AML-193 (cell line): ENCODE data around the gene CPXM1.

ENCODE experiments used
- DNase-seq, 2 experiments: peaks; one replicate each; lab custom pipeline; 2025; lab: John Stamatoyannopoulos, UW

The CPXM1 gene

DNA sequence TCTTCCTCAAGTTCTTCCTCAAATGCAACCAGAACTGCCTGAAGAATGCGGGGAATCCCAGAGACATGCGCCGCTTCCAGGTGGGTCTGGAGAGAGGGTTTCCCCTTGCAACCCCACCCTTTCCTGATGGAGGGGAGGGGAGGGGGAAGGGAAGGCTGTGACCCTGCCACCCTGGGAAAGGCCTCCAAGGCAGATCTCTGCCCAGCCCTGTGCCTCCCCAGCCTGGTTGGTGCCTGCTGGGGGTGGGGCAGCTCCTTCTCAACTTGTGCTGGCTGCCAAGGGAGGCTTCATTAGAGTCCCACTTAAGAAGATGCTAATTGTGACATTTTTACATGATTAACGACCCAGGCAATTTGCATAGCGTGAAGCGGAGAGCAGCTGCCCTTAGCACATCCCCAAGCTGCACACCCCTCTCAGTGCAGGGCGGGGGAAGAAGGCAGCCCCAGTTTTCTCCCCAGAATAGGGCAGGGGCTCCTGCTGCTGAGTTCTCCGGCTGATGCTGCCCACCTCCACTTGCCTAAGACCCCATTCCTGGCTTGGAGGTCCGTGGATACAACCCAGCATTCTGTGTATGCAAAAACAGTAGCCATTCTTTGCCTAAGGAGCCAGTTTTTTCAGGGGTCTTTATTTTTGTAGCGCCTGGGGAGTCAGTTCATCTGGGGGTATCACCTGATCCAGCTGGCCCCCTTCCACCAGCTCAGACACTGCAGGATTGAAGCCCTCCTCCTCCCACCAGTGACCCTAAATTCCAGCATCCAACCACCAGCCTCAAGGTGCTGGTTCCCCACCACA is 51.7 kb downstream of the CPXM1 start:
- DNase-seq, result no peak

DNA sequence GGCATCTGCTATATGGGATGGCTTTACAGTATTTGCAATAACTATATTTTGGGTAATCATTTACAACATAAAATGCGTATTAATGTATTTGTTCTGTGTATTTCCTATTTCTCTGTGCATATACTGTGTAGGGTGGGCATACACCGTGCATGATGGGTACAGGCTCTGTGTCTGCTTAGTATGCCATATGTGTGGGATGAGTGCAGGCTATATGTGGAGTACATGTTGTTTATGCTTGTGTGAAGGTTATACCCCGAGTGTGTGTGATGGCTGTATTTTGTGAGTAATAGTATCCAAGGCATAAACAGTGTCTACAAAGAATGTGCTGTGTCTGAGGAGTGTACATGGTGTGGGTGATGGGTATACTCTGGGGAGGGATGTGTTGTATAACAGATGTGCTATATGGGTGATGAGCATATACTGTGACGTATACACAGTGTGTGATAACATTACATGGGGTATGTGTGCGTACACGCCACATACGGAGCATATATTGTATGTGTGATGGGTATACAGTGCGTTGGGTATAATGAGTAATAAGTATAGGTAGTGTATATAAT is 52.7 kb downstream of the CPXM1 start:
- no peak for DNase-seq

DNA sequence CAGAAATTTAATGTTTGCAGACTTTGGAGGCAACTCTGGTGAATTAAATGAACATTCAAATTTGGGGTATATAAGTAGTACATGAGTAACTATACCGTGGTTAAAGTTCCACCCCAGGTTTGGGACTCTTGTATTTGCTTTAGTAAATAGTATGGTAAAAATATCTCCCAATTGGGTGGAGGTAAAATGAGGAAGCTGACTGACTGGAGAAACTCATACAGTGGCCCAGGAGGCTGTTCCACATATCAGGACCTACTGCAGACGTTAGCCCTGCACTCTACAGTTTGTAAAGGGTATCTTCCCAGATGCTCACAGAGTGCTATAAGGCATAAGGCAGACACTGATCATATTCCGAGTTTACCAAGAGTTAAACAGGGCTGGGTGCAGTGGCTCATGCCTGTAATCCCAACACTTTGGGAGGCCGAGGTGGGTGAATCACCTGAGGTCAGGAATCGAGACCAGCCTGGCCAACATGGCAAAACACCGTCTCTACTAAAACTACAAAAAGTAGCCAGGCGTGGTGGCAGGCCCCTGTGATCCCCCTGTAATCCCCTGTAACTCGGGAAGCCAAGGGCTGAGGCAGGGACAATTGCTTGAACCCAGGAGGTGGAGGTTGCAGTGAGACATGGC is 53.7 kb downstream of the CPXM1 start:
- DNase-seq, result no peak

DNA sequence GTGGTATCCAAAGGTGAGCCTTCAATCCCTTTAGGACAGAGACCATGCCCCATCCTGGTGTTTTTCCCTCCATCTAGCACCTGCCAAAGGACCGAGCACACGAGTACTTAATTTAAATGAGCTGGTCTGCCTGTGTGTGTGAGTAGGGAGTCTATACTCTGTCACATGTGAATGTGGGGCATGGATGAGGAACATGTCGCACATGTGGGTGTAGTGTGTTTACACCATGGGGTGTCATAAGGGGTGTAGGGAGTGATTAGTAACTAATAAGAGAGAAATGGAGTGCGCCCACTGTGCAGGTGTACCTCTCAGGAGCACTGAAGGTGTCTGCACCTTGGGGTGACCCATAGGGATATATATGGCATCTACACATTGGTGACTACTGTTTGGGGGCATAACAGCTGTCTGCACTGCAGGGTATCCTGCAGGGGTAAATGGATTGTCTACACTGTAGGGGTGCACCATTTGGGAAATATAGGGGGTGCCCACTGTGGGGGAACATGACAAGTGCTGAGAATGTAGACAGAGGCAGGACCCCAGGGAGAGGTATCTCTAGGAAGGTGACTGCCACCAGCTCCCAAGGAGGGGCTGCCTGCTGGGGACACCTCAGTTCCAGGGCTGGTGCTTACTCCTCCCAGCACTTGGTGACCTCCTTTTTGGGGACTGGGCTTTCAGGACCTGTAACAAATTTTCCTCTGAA is 54.3 kb downstream of the CPXM1 start:
- no peak for DNase-seq

DNA sequence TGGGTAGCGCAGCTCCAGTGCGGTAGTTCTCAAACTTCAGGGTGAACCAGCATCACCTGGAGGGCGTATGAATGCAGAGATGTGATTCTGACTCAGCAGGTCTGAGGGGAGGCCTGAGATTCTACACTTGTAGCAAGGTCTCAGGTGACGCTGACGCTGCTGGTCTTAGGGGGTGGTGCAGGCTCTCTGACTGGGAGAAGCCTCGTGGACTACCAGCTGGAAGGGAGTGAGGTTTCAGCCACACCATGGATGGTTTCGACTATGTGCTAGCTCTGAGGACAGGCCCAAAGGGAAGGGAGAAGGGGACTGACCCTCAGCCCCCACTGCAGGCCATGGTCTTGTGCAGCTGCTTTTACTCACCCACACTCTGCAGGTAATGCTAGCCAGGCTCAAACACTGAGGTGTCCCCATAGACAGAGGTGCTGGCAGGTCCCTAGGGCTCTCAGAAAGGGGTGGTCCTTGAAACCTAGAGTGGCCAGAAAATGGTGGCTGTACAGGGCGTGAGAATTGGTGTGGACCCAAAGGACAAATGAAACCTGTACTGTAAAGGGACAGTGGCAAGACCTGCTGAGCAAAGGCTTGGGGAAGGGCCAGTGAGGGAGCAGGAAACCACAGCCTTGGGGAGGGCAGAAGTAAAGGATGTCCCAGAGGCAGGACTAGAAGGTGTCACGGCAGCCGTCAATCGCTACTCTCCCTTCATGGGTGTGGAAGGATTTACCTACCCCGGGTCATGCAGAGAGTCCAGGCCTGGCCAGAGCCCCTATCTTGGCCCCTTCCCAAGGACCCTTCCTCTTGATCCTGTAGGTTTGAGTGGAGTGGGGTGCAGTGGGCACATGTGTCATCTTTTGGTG is 55.1 kb downstream of the CPXM1 start:
- no peak for DNase-seq
